A549 (cell line): ENCODE data around the gene MYH10. TPM values are rescaled to one million over a fixed set of nuclear protein-coding genes. Genes with fewer than 3 reads are reported as not detected.

Experiments used
- ATAC-seq, 2 experiments: fragments of 200-7000 bp in 1 of 2; fragments of >200 bp in 1 of 2; cut with Nextera tagmentation in 1 of 2; cut with Tn5 transposase in 1 of 2; 3 replicates each; pipeline versions ENCODE4 v1.8.0 to v1.9.1; 2018 to 2020; ENCODE audit warnings: mild to moderate bottlenecking in 1 of 2, moderate library complexity in 1 of 2
- CTCF ChIA-PET: fragments of 300-600 bp; sonication (Branson Sonifier 250); formaldehyde crosslinking; extraction: SDS; loops from one replicate; lab custom pipeline; 2021; ENCODE audit warnings: antibody characterized with exemption, inconsistent platforms; lab: Yijun Ruan, JAX
- POLR2A ChIA-PET: fragments of 350-600 bp; formaldehyde crosslinking; extraction: SDS; loops from one replicate; lab custom pipeline; 2021; ENCODE audit warnings: antibody characterized with exemption, inconsistent platforms; lab: Yijun Ruan, JAX
- DNase-seq, 2 experiments: peaks; one replicate each; pipeline versions ENCODE4 v3.0.0 to v3.0.0-alpha.2; 2011 to 2016; ENCODE audit warnings: low read depth in 1 of 2, low spot score in 1 of 2
- FAIRE-seq: peaks from 2 replicates; lab custom pipeline; 2011; peaks lifted over from hg19 to GRCh38; lab: Jason Lieb, UNC
- H3K27ac ChIP-seq, 2 experiments: fragments of >200 bp; sonication (Bioruptor Twin); formaldehyde crosslinking; 3 replicates each; pipeline ENCODE4 v1.5.1; 2016 to 2017
- H3K4me1 ChIP-seq: fragments of >200 bp; sonication (Bioruptor Twin); formaldehyde crosslinking; 3 replicates; pipeline ENCODE4 v1.6.1; 2016
- H3K4me2 ChIP-seq: fragments of >200 bp; sonication (Bioruptor Twin); formaldehyde crosslinking; 3 replicates; pipeline ENCODE4 v1.6.1; 2016
- H3K4me3 ChIP-seq: fragments of >200 bp; sonication (Bioruptor Twin); formaldehyde crosslinking; 3 replicates; pipeline ENCODE4 v1.5.1; 2016
- H3K9me3 ChIP-seq: fragments of >200 bp; sonication (Bioruptor Twin); formaldehyde crosslinking; 3 replicates; pipeline ENCODE4 v1.6.1; 2016
- BHLHE40 ChIP-seq: IDR thresholded peaks from 2 replicates; pipeline ENCODE4 v1.6.1; 2012; ENCODE audit warnings: low read depth, low read length, inconsistent platforms
- CBX2 ChIP-seq: fragments of 200-600 bp; sonication (generic); IDR thresholded peaks from 2 replicates; pipeline ENCODE4 v1.6.1; 2016; ENCODE audit warnings: low read depth, mild to moderate bottlenecking, borderline replicate concordance
- CBX8 ChIP-seq: fragments of 200-600 bp; sonication (generic); IDR thresholded peaks from 2 replicates; pipeline ENCODE4 v1.6.1; 2016
- EHF ChIP-seq: fragments of 250-450 bp; sonication (Bioruptor Pico); IDR thresholded peaks from 2 replicates; pipeline ENCODE4 v1.5.0; 2020; ENCODE audit warnings: mild to moderate bottlenecking
- EHMT2 ChIP-seq: fragments of 200-600 bp; sonication (generic); IDR thresholded peaks from 2 replicates; pipeline ENCODE4 v1.6.1; 2016; ENCODE audit warnings: antibody characterized with exemption, low read depth, mild to moderate bottlenecking, moderate library complexity
- EP300 ChIP-seq, 2 experiments: fragments of >200 bp; sonication (Bioruptor Twin); formaldehyde crosslinking; IDR thresholded peaks; 2 replicates in 1 of 2; 3 replicates in 1 of 2; pipeline ENCODE4 v1.6.1; 2016 to 2017
- FOSL2 ChIP-seq, 2 experiments: fragments of 450-650 bp in 1 of 2; fragments of >200 bp in 1 of 2; sonication (Bioruptor Twin) in 1 of 2; formaldehyde crosslinking; IDR thresholded peaks; 2 replicates each; pipeline versions ENCODE4 v1.5.0 to v1.6.1; 2016 to 2020; ENCODE audit warnings: mild to moderate bottlenecking in 1 of 2, moderate library complexity in 1 of 2
- HEYL ChIP-seq: fragments of 250-450 bp; sonication (Bioruptor Pico); IDR thresholded peaks from 2 replicates; pipeline ENCODE4 v1.8.0; 2021; ENCODE audit warnings: mild to moderate bottlenecking, moderate library complexity
- HOXA7 ChIP-seq: fragments of 250-450 bp; sonication (Bioruptor Pico); IDR thresholded peaks from 2 replicates; pipeline ENCODE4 v1.5.0; 2020; ENCODE audit warnings: mild to moderate bottlenecking, moderate library complexity
- HOXB13 ChIP-seq: fragments of 250-450 bp; sonication (Bioruptor Pico); IDR thresholded peaks from 2 replicates; pipeline ENCODE4 v1.5.0; 2020; ENCODE audit warnings: low read depth, mild to moderate bottlenecking, moderate library complexity
- HOXB5 ChIP-seq: fragments of 250-450 bp; sonication (Bioruptor Pico); IDR thresholded peaks from 2 replicates; pipeline ENCODE4 v1.5.0; 2020; ENCODE audit warnings: mild to moderate bottlenecking, moderate library complexity
- JUN ChIP-seq, 2 experiments: fragments of >200 bp; sonication (Bioruptor Twin); formaldehyde crosslinking; IDR thresholded peaks; 2 replicates in 1 of 2; 3 replicates in 1 of 2; pipeline ENCODE4 v1.6.1; 2016 to 2017
- KDM1A ChIP-seq: fragments of 200-600 bp; sonication (generic); IDR thresholded peaks from 2 replicates; pipeline ENCODE4 v1.6.1; 2016; ENCODE audit warnings: low read depth, mild to moderate bottlenecking
- MAFK ChIP-seq: fragments of 450-650 bp; IDR thresholded peaks from 2 replicates; pipeline ENCODE4 v1.6.1; 2014; ENCODE audit not compliant: partially characterized antibody
- MAZ ChIP-seq: fragments of 150-350 bp; IDR thresholded peaks from 2 replicates; pipeline ENCODE4 v1.6.1; 2014; ENCODE audit warnings: antibody characterized with exemption, low read depth, low read length, borderline replicate concordance
- MYC ChIP-seq: IDR thresholded peaks from 2 replicates; pipeline ENCODE4 v1.6.1; 2012; ENCODE audit warnings: mild to moderate bottlenecking, inconsistent platforms, low read length, improper control_type of control experiment, borderline replicate concordance
- POLR2A ChIP-seq: IDR thresholded peaks from 2 replicates; pipeline ENCODE4 v1.6.1; 2012; ENCODE audit warnings: mild to moderate bottlenecking, low read length
- RAD21 ChIP-seq, 2 experiments: fragments of >200 bp in 1 of 2; sonication (Bioruptor Twin) in 1 of 2; formaldehyde crosslinking in 1 of 2; IDR thresholded peaks in 1 of 2; conservative IDR thresholded peaks in 1 of 2; 2 replicates in 1 of 2; 3 replicates in 1 of 2; pipeline ENCODE4 v1.6.1; 2012 to 2018; ENCODE audit warnings: inconsistent platforms in 1 of 2
- ZFP36 ChIP-seq: fragments of 450-650 bp; IDR thresholded peaks from 2 replicates; pipeline ENCODE4 v1.6.1; 2014; ENCODE audit warnings: borderline replicate concordance; ENCODE audit not compliant: partially characterized antibody
- ZNF302 ChIP-seq: fragments of 250-450 bp; sonication (Bioruptor Pico); IDR thresholded peaks from 2 replicates; pipeline ENCODE4 v1.9.0; 2021; ENCODE audit warnings: inconsistent platforms, mild to moderate bottlenecking, moderate library complexity
- ZSCAN20 ChIP-seq: fragments of 250-450 bp; sonication (Bioruptor Pico); IDR thresholded peaks from 2 replicates; pipeline ENCODE4 v1.8.0; 2022; ENCODE audit warnings: mild to moderate bottlenecking, moderate library complexity
- WGBS: methylation state at CpG from one replicate; pipeline ENCODE4 v1.1.6; 2017; ENCODE audit errors: missing lambda C conversion rate; 5-methylcytosine and 5-hydroxymethylcytosine counted together
- polyA plus RNA-seq, 4 experiments: library from polyadenylated mRNA; depleted of rRNA in 3 of 4; stranded (reverse); fragments of >200 nt; fragmentation: RNase III in 1 of 4; extraction: RNeasy Plus Mini Kit Qiagen cat#74134 plus additional on column Dnase treatment in 1 of 4; gene quantifications; 2 replicates in 3 of 4; 3 replicates in 1 of 4; pipeline ENCODE4 v1.2.3, GENCODE V29; 2011 to 2017
- TF ChIP-seq, protein P1 (sequence below): fragments of >200 bp; sonication (Bioruptor Twin); formaldehyde crosslinking; IDR thresholded peaks from 3 replicates; pipeline ENCODE4 v1.6.1; 2016
- TF ChIP-seq, protein P2 (sequence below): IDR thresholded peaks from 2 replicates; pipeline ENCODE4 v1.6.1; 2012
- TF ChIP-seq, protein P3 (sequence below): fragments of 250-450 bp; sonication (Bioruptor Pico); IDR thresholded peaks from 2 replicates; pipeline ENCODE4 v1.5.0; 2021; ENCODE audit warnings: mild to moderate bottlenecking, moderate library complexity, borderline replicate concordance
- TF ChIP-seq, protein P4 (sequence below): fragments of 450-650 bp; IDR thresholded peaks from 2 replicates; pipeline ENCODE4 v1.6.1; 2014; ENCODE audit warnings: antibody characterized with exemption
- TF ChIP-seq, protein P5 (sequence below): fragments of 150-350 bp; IDR thresholded peaks from 2 replicates; pipeline ENCODE4 v1.6.1; 2014; ENCODE audit warnings: low read depth, mild to moderate bottlenecking, low read length

MYH10 gene
- polyA plus RNA-seq, 2 of the 4 experiments (the other 2 are of a cell fraction), result 26.5 to 28.3 TPM

DNA sequence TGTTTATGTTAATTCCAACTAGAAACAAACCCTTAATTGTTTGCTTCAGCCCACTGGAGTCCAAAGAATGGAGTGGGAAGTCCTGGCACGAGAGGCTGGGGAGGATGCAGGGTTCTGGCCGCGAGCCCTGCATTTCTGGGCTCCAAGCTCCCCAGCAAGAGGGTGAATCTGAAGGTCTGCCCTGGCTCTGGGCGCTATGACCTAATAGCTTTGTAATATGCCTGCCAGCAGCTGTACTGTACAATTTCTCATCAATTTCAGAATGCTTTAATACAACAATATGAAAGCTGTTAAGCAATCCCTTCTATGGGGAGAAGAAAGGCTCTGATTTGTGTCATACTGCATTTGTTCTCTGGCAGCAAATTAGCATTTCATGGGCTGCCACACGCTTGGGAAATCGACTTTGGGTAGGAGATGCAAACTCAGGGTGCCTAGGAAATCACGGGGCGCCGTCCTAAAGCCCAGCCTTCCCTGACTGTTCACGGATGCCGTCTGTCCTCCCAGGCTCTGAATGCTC, 151.0 kb downstream of the MYH10 start:
- ATAC-seq (no peak), FAIRE-seq (no peak), DNase-seq (no peak)
- Histone ChIP-seq H3K4me3 (no peak overlapping the region), H3K4me2 (no peak overlapping the region), H3K27ac (no peak overlapping the region), H3K4me1 (no peaks in the 10 kb centered on the region), H3K9me3 (peaks cover 7% of the 10 kb centered on the region; the same call in 1 of the 3 replicates)
- no peak for TF ChIP-seq HOXB5 (CRISPR knock-in tag)
- TF ChIP-seq MAZ, result no peak
- TF ChIP-seq, protein P1, sequence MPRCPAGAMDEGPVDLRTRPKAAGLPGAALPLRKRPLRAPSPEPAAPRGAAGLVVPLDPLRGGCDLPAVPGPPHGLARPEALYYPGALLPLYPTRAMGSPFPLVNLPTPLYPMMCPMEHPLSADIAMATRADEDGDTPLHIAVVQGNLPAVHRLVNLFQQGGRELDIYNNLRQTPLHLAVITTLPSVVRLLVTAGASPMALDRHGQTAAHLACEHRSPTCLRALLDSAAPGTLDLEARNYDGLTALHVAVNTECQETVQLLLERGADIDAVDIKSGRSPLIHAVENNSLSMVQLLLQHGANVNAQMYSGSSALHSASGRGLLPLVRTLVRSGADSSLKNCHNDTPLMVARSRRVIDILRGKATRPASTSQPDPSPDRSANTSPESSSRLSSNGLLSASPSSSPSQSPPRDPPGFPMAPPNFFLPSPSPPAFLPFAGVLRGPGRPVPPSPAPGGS, result no peak
- no peak for TF ChIP-seq MAFK
- no peak for TF ChIP-seq JUN (IDR thresholded peaks at IDR 0.05)
- no peak for TF ChIP-seq CBX2
- TF ChIP-seq RAD21 (conservative IDR thresholded peaks at IDR 0.05 in 1 of 2, IDR thresholded peaks at IDR 0.05 in 1 of 2), result no peak
- no peak for TF ChIP-seq ZSCAN20 (CRISPR knock-in tag)
- TF ChIP-seq, protein P2, sequence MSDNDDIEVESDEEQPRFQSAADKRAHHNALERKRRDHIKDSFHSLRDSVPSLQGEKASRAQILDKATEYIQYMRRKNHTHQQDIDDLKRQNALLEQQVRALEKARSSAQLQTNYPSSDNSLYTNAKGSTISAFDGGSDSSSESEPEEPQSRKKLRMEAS, result no peak
- ChIA-PET POLR2A (no interaction called here), CTCF (interaction anchor here (0.8 to 2.6 kb wide), 3 partner anchors 12 to 266 kb away, joined by 3 to 16 read pairs (median 7); no protein-coding TSS in a partner anchor)
- 92% methylated on average over 11 of the region's 11 CpGs for WGBS

DNA sequence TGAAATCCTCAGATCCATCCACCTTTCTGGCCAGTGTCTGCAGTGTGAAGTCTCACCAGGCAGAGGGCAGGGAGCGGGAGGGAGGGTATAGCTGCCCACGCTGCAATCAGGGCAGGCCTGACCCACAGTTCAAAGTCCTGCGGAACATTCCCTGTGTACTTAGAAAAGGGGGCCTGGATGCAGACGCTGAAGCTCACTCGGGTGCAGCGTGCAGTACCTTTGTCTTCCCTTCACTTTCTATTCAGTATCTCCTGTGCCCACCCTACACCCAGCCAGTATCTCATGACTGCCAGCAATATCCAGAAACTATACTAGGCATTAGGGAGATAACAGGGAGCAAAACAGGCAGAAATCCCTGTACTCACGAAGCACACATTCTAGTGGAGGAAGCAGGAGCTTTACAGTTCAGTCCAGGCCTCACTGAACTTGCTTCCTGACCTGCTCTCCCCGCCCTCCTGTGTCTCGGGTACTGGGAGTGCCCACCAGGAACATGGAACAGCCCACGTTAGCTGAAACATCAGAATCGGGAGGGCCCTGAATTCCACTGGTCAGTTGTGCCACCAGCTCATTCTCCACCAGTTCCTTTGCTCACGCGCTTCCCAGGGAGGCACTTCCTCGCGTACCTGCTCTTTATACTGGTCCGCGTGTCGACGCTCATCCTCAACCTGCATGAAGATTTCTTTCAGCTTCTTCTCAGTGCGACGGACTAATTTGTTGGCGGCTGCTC, 152.6 kb downstream of the MYH10 start:
- TF ChIP-seq, protein P3, sequence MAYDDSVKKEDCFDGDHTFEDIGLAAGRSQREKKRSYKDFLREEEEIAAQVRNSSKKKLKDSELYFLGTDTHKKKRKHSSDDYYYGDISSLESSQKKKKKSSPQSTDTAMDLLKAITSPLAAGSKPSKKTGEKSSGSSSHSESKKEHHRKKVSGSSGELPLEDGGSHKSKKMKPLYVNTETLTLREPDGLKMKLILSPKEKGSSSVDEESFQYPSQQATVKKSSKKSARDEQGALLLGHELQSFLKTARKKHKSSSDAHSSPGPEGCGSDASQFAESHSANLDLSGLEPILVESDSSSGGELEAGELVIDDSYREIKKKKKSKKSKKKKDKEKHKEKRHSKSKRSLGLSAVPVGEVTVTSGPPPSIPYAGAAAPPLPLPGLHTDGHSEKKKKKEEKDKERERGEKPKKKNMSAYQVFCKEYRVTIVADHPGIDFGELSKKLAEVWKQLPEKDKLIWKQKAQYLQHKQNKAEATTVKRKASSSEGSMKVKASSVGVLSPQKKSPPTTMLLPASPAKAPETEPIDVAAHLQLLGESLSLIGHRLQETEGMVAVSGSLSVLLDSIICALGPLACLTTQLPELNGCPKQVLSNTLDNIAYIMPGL (CRISPR knock-in tag), result no peak
- no peak for TF ChIP-seq MAFK
- no peak for TF ChIP-seq CBX8
- TF ChIP-seq, protein P4, sequence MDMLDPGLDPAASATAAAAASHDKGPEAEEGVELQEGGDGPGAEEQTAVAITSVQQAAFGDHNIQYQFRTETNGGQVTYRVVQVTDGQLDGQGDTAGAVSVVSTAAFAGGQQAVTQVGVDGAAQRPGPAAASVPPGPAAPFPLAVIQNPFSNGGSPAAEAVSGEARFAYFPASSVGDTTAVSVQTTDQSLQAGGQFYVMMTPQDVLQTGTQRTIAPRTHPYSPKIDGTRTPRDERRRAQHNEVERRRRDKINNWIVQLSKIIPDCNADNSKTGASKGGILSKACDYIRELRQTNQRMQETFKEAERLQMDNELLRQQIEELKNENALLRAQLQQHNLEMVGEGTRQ, result no peak
- TF ChIP-seq EHF, result no peak
- TF ChIP-seq HOXA7 (CRISPR knock-in tag), result no peak
- TF ChIP-seq MYC, result no peak
- TF ChIP-seq, protein P5, sequence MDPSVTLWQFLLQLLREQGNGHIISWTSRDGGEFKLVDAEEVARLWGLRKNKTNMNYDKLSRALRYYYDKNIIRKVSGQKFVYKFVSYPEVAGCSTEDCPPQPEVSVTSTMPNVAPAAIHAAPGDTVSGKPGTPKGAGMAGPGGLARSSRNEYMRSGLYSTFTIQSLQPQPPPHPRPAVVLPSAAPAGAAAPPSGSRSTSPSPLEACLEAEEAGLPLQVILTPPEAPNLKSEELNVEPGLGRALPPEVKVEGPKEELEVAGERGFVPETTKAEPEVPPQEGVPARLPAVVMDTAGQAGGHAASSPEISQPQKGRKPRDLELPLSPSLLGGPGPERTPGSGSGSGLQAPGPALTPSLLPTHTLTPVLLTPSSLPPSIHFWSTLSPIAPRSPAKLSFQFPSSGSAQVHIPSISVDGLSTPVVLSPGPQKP, result no peak
- TF ChIP-seq EHMT2, result no peak
- TF ChIP-seq BHLHE40, result no peak
- no peak for TF ChIP-seq ZFP36
- TF ChIP-seq HOXB13 (CRISPR knock-in tag), result no peak
- no peak for TF ChIP-seq HEYL (CRISPR knock-in tag)
- TF ChIP-seq POLR2A, result no peak
- TF ChIP-seq ZNF302 (CRISPR knock-in tag), result no peak
- no peak for TF ChIP-seq EP300 (IDR thresholded peaks at IDR 0.05)
- TF ChIP-seq FOSL2 (IDR thresholded peaks at IDR 0.05), result no peak
- no peak for TF ChIP-seq FOSL2 (CRISPR knock-in tag; IDR thresholded peaks at IDR 0.05)
- no peak for TF ChIP-seq KDM1A
- H3K4me2 ChIP-seq, result no peak overlapping the region
- DNase-seq (no peak), ATAC-seq (no peak; a peak in 2 of 6 replicates), FAIRE-seq (no peak)
- ChIA-PET POLR2A (no interaction called here), CTCF (interaction anchor here (0.6 to 1.3 kb wide), 6 partner anchors 10 to 271 kb away, joined by 3 to 4 read pairs (median 3); partner anchors contain the start of gene MYH10)
- WGBS, result 96% methylated on average over 22 of the region's 22 CpGs
- H3K4me3 ChIP-seq, result no peak overlapping the region
- H3K4me1 ChIP-seq, result no peaks in the 10 kb centered on the region
- no peak overlapping the region for H3K27ac ChIP-seq
- no peaks in the 10 kb centered on the region for H3K9me3 ChIP-seq
